PFSK-1 (cell line): ENCODE measurements around the gene GALNTL6.

Source experiments
- FOXP2 ChIP-seq: optimal IDR thresholded peaks from 2 replicates; pipeline ENCODE3; 2011; ENCODE audit warnings: borderline replicate concordance, control low read depth, inconsistent platforms; ENCODE audit not compliant: insufficient read depth; ENCODE audit errors: extremely low read length, extremely low read depth
- POLR2AphosphoS5 ChIP-seq: IDR thresholded peaks from 2 replicates; pipeline ENCODE4 v1.6.1; 2012; ENCODE audit warnings: low read depth, mild to moderate bottlenecking, control low read depth, low read length, moderate library complexity
- REST ChIP-seq, 2 experiments: IDR thresholded peaks; 2 replicates each; pipeline versions ENCODE4 v1.6.1 to v1.8.0; 2011 to 2012; ENCODE audit warnings: low read depth in 2 of 2, low read length in 2 of 2, control low read depth in 1 of 2, inconsistent platforms in 1 of 2, mild to moderate bottlenecking in 1 of 2, moderate library complexity in 1 of 2; ENCODE audit not compliant: insufficient read depth in 1 of 2
- SIN3A ChIP-seq: IDR thresholded peaks from 2 replicates; pipeline ENCODE4 v1.6.1; 2012; ENCODE audit warnings: mild to moderate bottlenecking, low read length, moderate library complexity, borderline replicate concordance; ENCODE audit not compliant: insufficient read depth
- TAF1 ChIP-seq: IDR thresholded peaks from 2 replicates; pipeline ENCODE4 v1.6.1; 2012; ENCODE audit warnings: low read length, control low read depth, borderline replicate concordance; ENCODE audit not compliant: insufficient read depth

GALNTL6 gene

GRCh38 chr4:172974586-172974985 lies 1161.4 kb downstream of the GALNTL6 start:
- no peak for TF ChIP-seq POLR2AphosphoS5
- TF ChIP-seq FOXP2: no peak
- TF ChIP-seq TAF1: no peak

GRCh38 chr4:172975651-172976229 lies 1162.5 kb downstream of the GALNTL6 start:
- TF ChIP-seq FOXP2 (no peak), REST (IDR thresholded peaks at IDR 0.05; ENCODE audit: insufficient read depth in 1 of 2, low read depth in 2 of 2, low read length in 2 of 2) (no peak), TAF1 (no peak), POLR2AphosphoS5 (no peak), SIN3A (no peak)

- no peak for TF ChIP-seq POLR2AphosphoS5
- no peak for TF ChIP-seq REST (IDR thresholded peaks at IDR 0.05; ENCODE audit: insufficient read depth in 1 of 2, low read depth in 2 of 2, low read length in 2 of 2)
- TF ChIP-seq TAF1: no peak
- TF ChIP-seq FOXP2: no peak
- no peak for TF ChIP-seq SIN3A
These were observed 1165.6 kb downstream of the GALNTL6 start for GRCh38 chr4:172978848-172979247.

GRCh38 chr4:172979332-172979731 lies 1166.1 kb downstream of the GALNTL6 start:
- TF ChIP-seq SIN3A (no peak), FOXP2 (no peak), POLR2AphosphoS5 (no peak), REST (IDR thresholded peaks at IDR 0.05; ENCODE audit: insufficient read depth in 1 of 2, low read depth in 2 of 2, low read length in 2 of 2) (no peak), TAF1 (no peak)

GRCh38 chr4:172980219-172980618 lies 1167.0 kb downstream of the GALNTL6 start:
- TF ChIP-seq POLR2AphosphoS5 (no peak), TAF1 (no peak), REST (IDR thresholded peaks at IDR 0.05; ENCODE audit: insufficient read depth in 1 of 2, low read depth in 2 of 2, low read length in 2 of 2) (no peak), SIN3A (no peak), FOXP2 (no peak)
